GM19438 (cell line): ENCODE data around the gene PTPRN2.
"Not testable (repeated sequence)": the region's sequence is repeated elsewhere in the genome, so short reads cannot be mapped to it uniquely, and the experiment has no call there.

ENCODE experiments used
- ATAC-seq: cut with Tn5 transposase; IDR thresholded peaks from one replicate; pipeline ENCODE4 v1.9.1; 2021; ENCODE audit warnings: low read depth; ENCODE audit not compliant: unreplicated experiment

The PTPRN2 gene

GRCh38 chr7:157700231-157701005 lies 887.2 kb downstream of the PTPRN2 start:
- no peak for ATAC-seq

- ATAC-seq = no peak
Observed at GRCh38 chr7:157699357-157700013, 888.1 kb downstream of the PTPRN2 start.

GRCh38 chr7:157697287-157697686 lies 890.3 kb downstream of the PTPRN2 start:
- not testable (repeated sequence) for ATAC-seq

GRCh38 chr7:157695609-157696008 lies 892.0 kb downstream of the PTPRN2 start:
- not testable (repeated sequence) for ATAC-seq

GRCh38 chr7:157694376-157694665 lies 893.3 kb downstream of the PTPRN2 start:
- ATAC-seq = no peak

GRCh38 chr7:157693521-157694375 lies 893.9 kb downstream of the PTPRN2 start:
- no peak for ATAC-seq

- no peak for ATAC-seq
Observed at GRCh38 chr7:157693071-157693520, 894.5 kb downstream of the PTPRN2 start.

- no peak for ATAC-seq
Observed at GRCh38 chr7:157692460-157693011, 895.1 kb downstream of the PTPRN2 start.

- no peak for ATAC-seq
Observed at GRCh38 chr7:157691586-157692459, 895.8 kb downstream of the PTPRN2 start.

- no peak for ATAC-seq
Observed at GRCh38 chr7:157690833-157691585, 896.6 kb downstream of the PTPRN2 start.

GRCh38 chr7:157690058-157690832 lies 897.4 kb downstream of the PTPRN2 start:
- no peak for ATAC-seq

- no peak for ATAC-seq
Observed at GRCh38 chr7:157689269-157690057, 898.2 kb downstream of the PTPRN2 start.

- no peak for ATAC-seq
Observed at GRCh38 chr7:157688533-157689268, 898.9 kb downstream of the PTPRN2 start.

GRCh38 chr7:157687845-157688532 lies 899.6 kb downstream of the PTPRN2 start:
- no peak for ATAC-seq

- ATAC-seq = no peak
Observed at GRCh38 chr7:157687158-157687557, 900.5 kb downstream of the PTPRN2 start.

- no peak for ATAC-seq
Observed at GRCh38 chr7:157686285-157686894, 901.2 kb downstream of the PTPRN2 start.
